ENCODE data around the gene EP400.

DNA sequence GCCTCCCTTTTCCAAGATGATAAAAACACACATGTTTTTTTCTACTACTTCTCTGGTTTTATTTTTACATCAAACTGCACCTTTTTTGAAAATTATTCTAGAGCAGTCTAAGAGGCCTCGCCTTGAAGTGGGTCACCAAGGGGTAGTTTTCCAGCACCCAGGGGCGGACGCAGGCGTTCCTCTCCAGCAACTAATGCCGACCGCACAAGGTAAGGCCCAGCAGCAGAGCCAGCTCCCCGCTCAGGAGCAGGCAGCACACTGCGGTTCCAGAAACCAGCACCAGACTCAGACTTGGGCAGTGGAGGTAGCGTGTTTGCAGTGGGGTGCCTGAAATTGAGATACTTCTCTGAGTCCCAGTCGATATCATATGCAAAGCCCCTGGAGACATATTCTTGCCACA is 31.6 kb downstream of the EP400 start:
- TF ChIP-seq, protein P1, sequence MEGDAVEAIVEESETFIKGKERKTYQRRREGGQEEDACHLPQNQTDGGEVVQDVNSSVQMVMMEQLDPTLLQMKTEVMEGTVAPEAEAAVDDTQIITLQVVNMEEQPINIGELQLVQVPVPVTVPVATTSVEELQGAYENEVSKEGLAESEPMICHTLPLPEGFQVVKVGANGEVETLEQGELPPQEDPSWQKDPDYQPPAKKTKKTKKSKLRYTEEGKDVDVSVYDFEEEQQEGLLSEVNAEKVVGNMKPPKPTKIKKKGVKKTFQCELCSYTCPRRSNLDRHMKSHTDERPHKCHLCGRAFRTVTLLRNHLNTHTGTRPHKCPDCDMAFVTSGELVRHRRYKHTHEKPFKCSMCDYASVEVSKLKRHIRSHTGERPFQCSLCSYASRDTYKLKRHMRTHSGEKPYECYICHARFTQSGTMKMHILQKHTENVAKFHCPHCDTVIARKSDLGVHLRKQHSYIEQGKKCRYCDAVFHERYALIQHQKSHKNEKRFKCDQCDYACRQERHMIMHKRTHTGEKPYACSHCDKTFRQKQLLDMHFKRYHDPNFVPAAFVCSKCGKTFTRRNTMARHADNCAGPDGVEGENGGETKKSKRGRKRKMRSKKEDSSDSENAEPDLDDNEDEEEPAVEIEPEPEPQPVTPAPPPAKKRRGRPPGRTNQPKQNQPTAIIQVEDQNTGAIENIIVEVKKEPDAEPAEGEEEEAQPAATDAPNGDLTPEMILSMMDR (conservative IDR thresholded peaks at IDR 0.05 in 1 of 2, IDR thresholded peaks at IDR 0.05 in 1 of 2; ENCODE audit: low read depth in 1 of 2, low read length in 2 of 2): no peak
- TF ChIP-seq EZH2 (IDR thresholded peaks at IDR 0.05; ENCODE audit: low read length, missing control alignments): no peak
